Measurements from ENCODE around the gene DDX17. TPM values are rescaled to one million over a fixed set of nuclear protein-coding genes. Genes with fewer than 3 reads are reported as not detected.
A peak's percentile ranks its signal among the peaks of the same experiment; 100 is the strongest.

The DDX17 gene
- total RNA-seq (2014; rRNA removed; shearing (Covaris generic); ENCODE audit: low replicate concordance): 214 and 378 TPM in 2 replicates

GRCh38 chr22:38506118-38506962 lies at the start of gene DDX17:
Gene DDX17, minus strand, starts transcription at chr22:38506311.
- DNase-seq (ENCODE audit: low read depth): peak; percentile 96
- in situ Hi-C loops (cut with HindIII; ENCODE audit: low pct_unique_long_range_greater_than_20kb, low sequenced_read_pairs): no loop called here

GRCh38 chr22:38554281-38554680 lies 48.2 kb upstream of the DDX17 start:
- peak; percentile 30 for DNase-seq (ENCODE audit: low read depth)
- in situ Hi-C loops (cut with HindIII; ENCODE audit: low pct_unique_long_range_greater_than_20kb, low sequenced_read_pairs): no loop called here

- DNase-seq (ENCODE audit: low read depth): no peak
- in situ Hi-C loops (cut with HindIII; ENCODE audit: low pct_unique_long_range_greater_than_20kb, low sequenced_read_pairs): no loop called here
Measured at GRCh38 chr22:38549101-38549894, 43.2 kb upstream of the DDX17 start.

- in situ Hi-C loops (cut with HindIII; ENCODE audit: low pct_unique_long_range_greater_than_20kb, low sequenced_read_pairs): no loop called here
- peak; percentile 62 for DNase-seq (ENCODE audit: low read depth)
Measured at GRCh38 chr22:38540701-38541100, 34.6 kb upstream of the DDX17 start.

GRCh38 chr22:38531251-38531938 lies 25.3 kb upstream of the DDX17 start:
- in situ Hi-C loops (cut with HindIII; ENCODE audit: low pct_unique_long_range_greater_than_20kb, low sequenced_read_pairs): no loop called here
- no peak for DNase-seq (ENCODE audit: low read depth)

- in situ Hi-C loops (cut with HindIII; ENCODE audit: low pct_unique_long_range_greater_than_20kb, low sequenced_read_pairs): no loop called here
- DNase-seq (ENCODE audit: low read depth): no peak
Measured at GRCh38 chr22:38524429-38524828, 18.3 kb upstream of the DDX17 start.

GRCh38 chr22:38523479-38523878 lies 17.4 kb upstream of the DDX17 start:
- DNase-seq (ENCODE audit: low read depth): no peak
- in situ Hi-C loops (cut with HindIII; ENCODE audit: low pct_unique_long_range_greater_than_20kb, low sequenced_read_pairs): no loop called here

- in situ Hi-C loops (cut with HindIII; ENCODE audit: low pct_unique_long_range_greater_than_20kb, low sequenced_read_pairs): no loop called here
- DNase-seq (ENCODE audit: low read depth): no peak
Measured at GRCh38 chr22:38523029-38523428, 16.9 kb upstream of the DDX17 start.

GRCh38 chr22:38519453-38520250 lies 13.5 kb upstream of the DDX17 start:
- DNase-seq (ENCODE audit: low read depth): no peak
- in situ Hi-C loops (cut with HindIII; ENCODE audit: low pct_unique_long_range_greater_than_20kb, low sequenced_read_pairs): no loop called here

GRCh38 chr22:38518620-38519019 lies 12.5 kb upstream of the DDX17 start:
- in situ Hi-C loops (cut with HindIII; ENCODE audit: low pct_unique_long_range_greater_than_20kb, low sequenced_read_pairs): no loop called here
- DNase-seq (ENCODE audit: low read depth): no peak

GRCh38 chr22:38513063-38513462 lies 7.0 kb upstream of the DDX17 start:
- in situ Hi-C loops (cut with HindIII; ENCODE audit: low pct_unique_long_range_greater_than_20kb, low sequenced_read_pairs): no loop called here
- no peak for DNase-seq (ENCODE audit: low read depth)

- in situ Hi-C loops (cut with HindIII; ENCODE audit: low pct_unique_long_range_greater_than_20kb, low sequenced_read_pairs): no loop called here
- DNase-seq (ENCODE audit: low read depth): no peak
Measured at GRCh38 chr22:38510416-38510970, 4.4 kb upstream of the DDX17 start.

- DNase-seq (ENCODE audit: low read depth): peak; percentile 75
- in situ Hi-C loops (cut with HindIII; ENCODE audit: low pct_unique_long_range_greater_than_20kb, low sequenced_read_pairs): no loop called here
Measured at GRCh38 chr22:38505541-38506117, 482 bp downstream of the DDX17 start.

- DNase-seq (ENCODE audit: low read depth): no peak
- in situ Hi-C loops (cut with HindIII; ENCODE audit: low pct_unique_long_range_greater_than_20kb, low sequenced_read_pairs): no loop called here
Measured at GRCh38 chr22:38504731-38505540, 1.2 kb downstream of the DDX17 start.

GRCh38 chr22:38503021-38503420 lies 3.1 kb downstream of the DDX17 start:
- in situ Hi-C loops (cut with HindIII; ENCODE audit: low pct_unique_long_range_greater_than_20kb, low sequenced_read_pairs): no loop called here

GRCh38 chr22:38501797-38502672 lies 4.1 kb downstream of the DDX17 start:
- in situ Hi-C loops (cut with HindIII; ENCODE audit: low pct_unique_long_range_greater_than_20kb, low sequenced_read_pairs): no loop called here
- no peak for DNase-seq (ENCODE audit: low read depth)

More at GRCh38 chr22:38503021-38503420, 3.1 kb downstream of the DDX17 start:
- DNase-seq (ENCODE audit: low read depth): no peak
